Fibroblast of skin of right quadriceps (primary cell): ENCODE results near the gene ACOT9.
A peak's percentile ranks its signal among the peaks of the same experiment; 100 is the strongest.
"Not testable (repeated sequence)": the region's sequence is repeated elsewhere in the genome, so short reads cannot be mapped to it uniquely, and the experiment has no call there.

Experiments used
- DNase-seq: peaks from one replicate; pipeline ENCODE4 v3.0.0-alpha.2; 2013

The ACOT9 gene

DNA sequence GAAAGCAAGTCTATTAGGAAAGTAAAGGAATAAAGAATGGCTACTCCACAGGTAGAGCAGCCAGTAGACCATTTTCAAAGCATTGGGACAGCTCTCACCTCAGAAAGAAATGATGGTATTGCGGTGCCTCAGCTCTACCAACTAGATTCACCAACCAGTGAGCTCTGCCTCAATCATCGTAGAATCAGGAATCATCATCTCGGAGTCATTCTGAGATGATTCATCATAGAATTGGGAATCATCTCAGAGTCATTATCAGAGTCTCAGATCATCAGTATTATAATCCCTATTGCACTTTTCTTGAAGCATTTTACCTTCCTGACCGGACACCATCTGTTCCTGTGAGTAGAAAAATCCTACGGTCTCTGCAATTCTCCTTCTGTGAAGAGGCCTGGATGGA lies 22.4 kb upstream of the ACOT9 start:
- DNase-seq: peak; percentile 26

DNA sequence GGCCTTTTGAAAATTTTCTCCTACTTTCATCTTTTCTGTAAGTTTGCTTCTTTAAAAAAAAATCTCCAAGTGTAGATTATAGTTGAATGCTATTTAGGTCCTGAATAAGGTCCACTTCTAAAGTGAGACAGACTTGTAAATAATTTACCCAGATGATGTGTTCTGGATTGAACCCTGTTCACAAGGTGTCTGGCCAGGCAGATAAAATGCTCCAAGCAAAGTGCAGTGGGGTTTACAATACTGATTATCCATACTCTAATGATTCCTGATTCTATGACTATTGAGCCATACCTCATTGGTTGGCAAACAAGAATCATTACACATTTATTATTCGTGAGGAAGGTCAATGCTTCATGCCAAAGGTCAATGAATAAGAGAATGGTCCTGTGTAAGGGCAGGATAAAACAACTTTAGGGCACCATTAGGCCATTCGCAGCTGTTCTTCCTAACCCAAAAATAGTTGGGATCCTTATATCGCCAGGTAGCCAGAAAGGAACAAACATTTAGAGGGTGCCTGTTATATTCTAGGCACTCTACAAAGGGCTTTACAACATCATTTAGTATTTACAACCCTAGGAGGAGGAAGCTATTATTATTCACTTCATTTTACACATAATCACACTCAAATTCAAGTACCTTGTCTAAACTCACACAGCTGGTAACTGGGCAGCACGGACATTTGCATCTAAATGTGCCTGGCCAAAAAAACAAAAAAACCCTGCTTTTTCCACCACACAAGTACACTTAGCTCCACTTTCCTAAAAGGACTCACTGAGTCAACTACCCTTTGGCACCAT lies 21.3 kb upstream of the ACOT9 start:
- DNase-seq: no peak

DNA sequence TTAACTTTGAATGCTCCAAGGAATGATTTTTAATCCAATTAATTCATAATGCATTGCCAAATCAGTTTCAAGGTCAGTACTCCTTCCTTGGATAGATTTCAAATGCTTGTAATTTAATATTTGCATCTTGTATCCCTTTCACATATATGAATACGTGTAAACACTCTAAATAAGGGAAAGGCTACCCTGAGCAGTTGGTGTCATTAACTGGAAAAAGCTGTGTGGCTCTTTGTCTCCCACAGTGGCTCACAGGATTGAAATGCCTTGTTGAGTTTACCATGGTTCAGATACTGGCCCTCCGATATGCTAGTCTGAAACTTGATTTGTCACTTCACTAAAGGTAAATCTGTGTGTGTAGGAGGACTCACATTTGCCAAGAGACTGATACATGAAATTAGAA lies 16.7 kb upstream of the ACOT9 start:
- DNase-seq: no peak

DNA sequence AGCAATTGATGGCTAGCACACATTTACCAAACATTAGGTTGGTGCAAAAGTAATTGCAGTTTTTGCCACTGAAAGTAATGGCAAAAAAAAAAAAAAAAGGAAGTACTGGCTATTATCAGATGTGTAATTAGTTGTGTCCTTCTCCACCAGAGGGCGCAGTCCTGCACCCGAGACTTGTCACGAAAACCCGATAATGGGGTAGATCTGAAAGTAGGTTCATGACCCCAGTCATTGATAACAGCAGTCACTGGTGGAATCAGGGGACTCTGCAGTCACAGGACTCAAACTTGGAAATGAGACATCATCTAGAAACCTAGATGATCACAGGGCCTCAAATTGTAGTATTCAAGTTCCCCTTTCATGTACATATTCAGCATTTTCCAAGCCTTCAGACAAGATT lies 13.1 kb upstream of the ACOT9 start:
- DNase-seq: peak; percentile 43

DNA sequence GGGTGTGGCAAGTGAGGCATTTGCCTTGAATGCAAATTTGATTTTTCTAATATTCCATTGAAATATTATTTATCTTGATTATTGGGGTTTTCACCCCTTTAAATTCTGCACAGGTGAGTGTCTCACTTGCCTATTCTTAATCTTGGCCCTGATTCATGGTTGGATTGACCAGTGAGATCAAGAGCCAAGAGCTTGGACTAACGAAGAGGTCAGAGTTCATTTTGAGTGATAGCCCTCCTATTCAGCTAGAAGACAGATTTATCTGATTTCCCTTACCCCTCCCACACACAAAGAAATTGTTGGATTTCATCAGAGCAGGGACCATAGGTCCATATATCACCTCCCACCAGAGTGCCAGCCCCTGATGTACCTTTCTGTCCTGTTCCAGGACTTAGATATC lies 11.6 kb upstream of the ACOT9 start:
- no peak for DNase-seq

DNA sequence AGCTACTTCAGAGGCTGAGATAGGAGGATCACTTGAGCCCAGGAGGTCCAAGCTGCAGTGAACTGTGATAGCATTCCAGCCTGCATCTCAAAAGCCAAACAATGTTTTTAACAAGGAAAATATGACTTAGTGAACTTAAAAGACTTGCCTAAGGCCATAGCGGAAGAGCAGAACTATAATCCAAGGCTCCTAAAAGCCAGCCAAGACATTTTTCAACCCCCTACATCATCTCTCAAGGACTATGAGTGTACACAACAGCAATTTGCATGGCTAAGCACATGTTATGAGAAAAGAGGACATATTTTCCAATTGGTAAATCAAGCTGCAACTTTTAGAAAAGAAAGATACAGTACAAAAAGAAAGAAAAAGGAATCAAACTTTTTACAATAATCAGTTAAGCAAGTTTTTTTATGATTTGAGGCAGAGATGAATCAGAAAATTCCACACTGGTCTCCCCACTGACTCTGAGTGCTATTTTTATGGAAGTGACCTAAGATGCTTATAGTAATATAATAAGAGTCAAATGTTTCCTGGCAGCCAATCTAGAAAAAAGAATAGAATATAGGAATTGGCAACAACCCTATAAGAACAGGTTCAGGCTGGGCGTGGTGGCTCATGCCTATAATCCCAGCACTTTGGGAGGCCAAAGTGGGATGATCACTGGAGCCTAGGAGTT lies 9.8 kb upstream of the ACOT9 start:
- peak; percentile 55 for DNase-seq

DNA sequence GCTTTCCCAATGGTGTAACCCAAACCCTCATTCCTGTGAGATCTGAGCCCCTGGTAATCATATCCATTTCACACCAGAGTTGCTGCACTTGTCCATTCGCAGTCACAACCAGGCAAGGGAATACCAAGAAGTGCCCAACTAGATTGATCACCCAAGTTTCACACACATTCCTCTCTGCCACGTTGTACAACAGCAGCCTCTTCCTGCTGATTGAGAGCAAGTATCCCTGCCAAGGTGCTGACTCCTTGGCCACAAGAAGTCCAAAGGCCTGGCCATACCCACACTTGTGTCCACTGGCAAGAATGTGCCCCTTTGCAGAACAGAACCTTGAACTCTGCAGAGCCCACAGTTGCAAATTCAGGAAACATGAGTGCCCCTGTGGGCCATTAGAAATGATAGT lies 6.5 kb upstream of the ACOT9 start:
- DNase-seq: no peak

DNA sequence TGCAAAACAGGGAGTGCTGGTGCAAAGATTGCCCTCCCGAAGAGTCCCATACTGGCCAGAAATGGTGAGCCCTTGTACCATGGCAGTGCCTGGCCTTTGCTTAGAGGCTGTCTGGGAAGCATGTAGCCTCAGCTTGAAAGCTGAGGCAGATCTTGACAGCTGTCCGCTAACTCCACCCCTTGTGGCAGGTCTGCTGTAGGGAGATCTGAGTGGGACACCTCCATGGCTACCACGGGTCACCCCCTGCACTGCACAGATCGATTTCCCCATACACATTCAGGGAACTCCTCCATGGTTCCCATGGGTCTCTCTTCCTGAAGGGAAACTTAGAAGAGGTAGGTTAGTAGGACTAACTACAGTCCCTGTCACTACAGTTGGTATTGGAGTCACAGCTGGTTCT lies 6.1 kb upstream of the ACOT9 start:
- DNase-seq: no peak

DNA sequence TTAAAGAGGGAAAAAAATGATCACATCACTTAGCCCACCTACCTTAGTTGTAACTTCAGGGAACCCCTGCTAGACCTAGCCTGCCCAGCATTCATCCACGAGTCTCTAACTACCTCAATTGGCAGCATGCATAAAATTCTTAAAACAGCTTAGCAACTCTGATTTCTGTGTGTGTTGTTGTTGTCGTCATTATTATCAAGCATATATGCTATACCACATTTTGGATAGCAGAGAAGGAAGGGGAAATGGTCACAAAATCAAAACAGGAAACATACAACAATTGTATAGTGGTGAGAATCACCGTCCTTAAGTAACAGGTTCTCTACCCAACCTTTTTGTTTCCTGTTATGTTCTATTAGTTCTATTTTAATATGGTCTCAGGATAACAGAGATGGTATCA lies 2.7 kb upstream of the ACOT9 start:
- no peak for DNase-seq

DNA sequence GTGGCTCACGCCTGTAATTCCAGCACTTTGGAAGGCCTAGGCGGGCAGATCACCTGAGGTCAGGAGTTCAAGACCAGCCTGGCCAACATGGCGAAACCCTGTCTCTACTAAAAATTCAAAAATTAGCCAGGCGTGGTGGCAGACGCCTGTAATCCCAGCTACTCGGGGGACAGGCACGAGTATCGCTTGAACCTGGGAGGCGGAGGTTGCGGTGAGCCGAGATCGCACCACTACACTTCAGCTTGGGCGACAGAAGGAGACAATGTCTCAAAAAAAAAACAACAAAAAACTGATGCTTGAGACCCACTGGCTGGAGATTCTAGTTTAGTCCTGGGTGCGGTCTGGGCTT lies 521 bp upstream of the ACOT9 start:
- DNase-seq: not testable (repeated sequence)

DNA sequence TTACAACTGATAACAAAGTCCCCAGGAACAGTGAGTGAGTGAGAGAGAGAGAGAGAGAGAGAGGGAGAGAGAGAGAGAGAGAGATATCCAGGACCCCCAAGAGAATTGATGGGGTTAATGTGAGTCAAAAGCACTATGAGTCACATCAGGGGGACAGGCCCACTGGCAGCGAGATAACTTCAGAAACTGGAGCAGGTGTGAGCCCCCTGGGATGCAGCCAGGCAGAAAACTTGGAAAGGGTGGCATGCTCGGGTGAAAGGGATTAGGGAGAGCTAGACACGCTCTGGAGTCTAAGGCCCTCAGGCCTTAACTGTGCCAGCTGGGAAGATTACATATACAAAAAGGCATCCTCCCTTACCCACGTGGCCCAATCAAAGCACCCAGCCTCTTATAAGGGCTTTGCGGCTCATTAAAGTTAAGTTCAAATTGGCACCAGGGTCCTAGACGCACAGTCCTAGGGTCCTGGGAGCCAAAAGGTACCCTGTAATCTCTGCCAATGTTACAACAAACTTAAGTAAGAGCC lies 841 bp downstream of the ACOT9 start:
- peak; percentile 65 for DNase-seq

DNA sequence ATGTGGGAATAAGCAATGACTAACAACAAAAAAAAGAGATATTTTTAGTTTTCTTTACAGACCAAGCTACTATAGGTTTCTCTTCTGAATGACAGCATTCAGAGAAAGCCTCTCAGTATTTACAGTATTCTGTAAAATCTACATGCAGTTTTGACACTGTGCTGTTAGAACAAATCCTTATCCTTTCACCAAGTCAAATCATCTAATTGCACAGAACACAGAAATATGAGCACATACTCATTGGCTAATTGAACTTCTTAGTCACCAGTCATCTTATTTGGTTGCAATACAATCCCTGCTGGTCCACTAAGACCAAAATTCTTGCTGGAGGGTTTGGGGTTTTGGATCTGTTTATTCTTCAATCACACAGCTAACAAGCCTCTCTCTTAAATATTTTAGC lies 5.7 kb downstream of the ACOT9 start:
- peak; percentile 15 for DNase-seq

DNA sequence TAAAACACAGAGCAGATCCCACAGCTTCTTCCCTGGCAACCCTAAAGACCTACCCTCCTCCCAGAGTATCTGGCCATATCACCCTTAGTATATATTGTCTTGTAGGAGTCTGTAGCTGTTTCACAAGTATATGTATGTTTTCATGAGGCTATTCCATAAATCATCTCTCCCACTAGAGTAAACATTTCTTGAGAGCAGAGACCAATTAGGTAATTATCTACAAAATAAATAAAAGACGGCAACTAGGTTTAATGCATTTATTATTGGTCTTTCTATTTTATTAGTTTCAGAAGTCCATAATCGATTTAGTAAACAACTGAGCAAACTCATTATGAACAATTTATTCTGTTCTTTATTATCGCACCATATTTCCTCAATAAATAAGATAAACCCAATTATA lies 7.0 kb downstream of the ACOT9 start:
- DNase-seq: no peak

DNA sequence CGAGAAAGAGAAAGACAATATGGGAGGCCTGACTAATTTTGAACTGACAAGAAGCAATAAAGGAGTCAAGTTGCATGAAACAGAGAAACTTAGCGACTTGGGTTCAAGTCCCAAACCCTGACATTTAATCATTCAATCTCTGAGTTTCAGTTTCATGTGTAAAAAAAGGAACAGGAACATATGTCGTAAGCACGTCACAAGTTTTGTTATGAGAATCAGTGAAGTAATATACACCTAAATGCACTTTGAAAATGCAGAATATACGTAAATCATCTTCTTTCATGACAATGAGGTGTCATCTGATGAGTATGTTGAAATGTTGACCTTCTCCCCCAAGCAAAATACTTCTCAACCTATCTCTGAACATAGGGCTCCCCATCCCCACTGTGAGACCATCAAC lies 10.4 kb downstream of the ACOT9 start:
- DNase-seq: no peak

DNA sequence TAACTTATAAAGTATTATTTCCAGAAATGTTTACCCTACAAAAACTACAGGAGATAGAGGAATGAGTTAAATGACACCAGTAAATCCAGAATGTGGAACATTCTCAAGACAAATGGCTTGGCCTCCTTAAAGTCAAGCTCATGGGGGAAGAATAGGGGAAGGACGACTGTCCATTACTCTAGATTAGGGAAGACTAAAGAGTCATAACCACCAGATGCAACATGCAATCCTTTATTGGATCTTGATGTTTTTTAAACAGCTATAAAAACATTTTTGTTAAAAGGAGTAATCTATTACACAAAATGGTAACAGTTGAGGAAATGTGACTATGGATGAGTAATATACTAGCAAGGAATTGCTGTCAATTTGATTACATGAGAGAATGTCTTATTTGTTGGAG lies 11.1 kb downstream of the ACOT9 start:
- DNase-seq: no peak

DNA sequence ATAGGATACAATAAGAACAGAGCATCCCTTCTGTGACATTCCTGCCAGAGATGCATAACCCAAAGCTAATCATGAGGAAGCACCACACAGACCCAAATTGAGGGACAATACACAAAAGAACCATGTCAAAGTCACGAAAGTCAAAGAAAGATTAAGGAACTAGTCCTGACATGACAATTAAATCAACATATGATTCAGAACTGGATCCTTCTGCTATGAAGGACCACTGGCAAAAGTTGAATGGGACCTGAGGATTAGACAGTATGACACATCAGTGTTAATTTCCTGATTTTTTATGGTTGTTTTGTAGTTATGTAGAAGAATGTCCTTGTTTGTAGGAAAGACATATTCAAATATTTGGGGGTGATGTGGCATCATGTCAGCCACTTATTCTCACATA lies 13.9 kb downstream of the ACOT9 start:
- no peak for DNase-seq

DNA sequence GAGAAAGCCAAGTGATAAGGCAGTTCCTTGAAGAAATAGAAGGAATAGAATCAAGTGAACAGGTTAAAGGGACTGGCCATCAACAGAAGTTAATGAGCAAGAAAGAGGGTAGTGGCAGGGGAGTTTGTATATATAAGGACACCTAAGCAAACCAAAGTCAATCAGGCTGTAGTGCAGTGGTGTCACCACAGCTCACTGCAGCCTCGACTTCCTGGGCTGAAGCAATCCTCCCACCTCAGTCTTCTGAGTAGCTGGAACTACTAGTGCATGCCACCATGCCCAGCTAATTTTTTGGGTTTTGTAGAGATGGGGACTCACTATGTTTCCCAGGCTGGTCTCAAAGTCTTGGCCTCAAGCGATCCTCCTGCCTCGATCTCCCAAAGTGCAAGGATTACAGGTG lies 15.9 kb downstream of the ACOT9 start:
- DNase-seq: no peak

DNA sequence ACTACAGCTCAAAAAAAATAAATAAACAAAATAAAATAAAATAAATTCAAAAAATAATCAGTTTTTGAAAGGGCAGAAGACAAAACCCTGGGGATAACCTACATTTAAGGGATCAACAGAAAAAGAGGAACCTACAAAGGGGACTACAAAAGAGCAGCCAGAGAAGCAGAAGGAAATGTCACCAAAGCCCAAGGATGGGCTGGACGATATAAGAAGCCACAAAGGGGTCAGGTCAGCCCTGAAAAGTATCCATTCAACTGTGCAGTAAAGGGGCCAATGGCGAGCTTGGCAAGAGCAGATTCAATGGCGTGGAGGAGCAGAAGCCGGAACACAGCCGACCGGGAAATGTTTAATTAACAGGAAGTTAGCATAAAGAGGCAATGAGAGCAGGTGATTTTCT lies 16.9 kb downstream of the ACOT9 start:
- DNase-seq: no peak

DNA sequence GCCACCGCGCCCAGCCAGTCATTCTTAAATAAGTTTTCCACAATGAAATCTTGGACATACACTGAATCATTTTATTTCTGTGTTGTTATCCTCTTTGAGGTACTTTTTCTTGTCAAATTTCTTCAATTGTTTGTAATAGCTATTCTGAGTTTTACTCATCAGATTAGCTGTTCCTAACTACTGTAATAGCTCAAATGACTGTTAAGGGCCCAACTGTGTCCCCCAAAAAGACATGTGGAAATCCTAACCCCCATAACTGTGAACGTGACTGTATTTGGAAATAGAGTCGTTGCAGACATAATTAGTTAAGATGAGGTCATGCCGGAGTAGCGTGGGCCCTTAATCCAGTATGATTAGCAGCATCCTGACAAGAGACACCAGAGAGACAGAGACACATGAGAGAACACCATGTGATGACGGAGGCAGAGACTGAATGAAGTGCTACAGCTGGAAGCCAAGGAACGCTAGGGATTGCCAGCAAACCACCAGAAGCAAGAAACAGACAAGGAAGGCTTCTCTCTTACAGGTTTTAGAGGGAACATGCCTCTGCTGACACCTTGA lies 22.9 kb downstream of the ACOT9 start:
- DNase-seq: peak; percentile 35

DNA sequence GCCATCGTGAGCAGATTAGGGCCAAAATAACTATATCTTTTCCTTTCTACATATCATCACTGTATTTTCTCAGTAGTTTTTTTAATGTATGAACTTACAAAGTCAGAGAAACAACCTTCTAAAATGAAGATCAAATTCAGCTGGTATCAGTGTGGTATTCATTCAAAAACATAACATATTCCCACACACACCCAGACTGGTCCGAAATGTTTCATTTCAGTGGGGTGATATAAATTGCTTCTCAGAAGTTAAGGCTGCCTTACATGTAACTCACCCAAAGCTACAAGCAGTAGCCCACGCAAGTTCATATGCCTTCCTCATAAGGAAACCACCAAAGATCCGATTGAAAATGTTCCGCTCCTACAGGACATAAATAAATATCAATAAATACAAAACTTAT lies 37.8 kb downstream of the ACOT9 start:
- DNase-seq: no peak

DNA sequence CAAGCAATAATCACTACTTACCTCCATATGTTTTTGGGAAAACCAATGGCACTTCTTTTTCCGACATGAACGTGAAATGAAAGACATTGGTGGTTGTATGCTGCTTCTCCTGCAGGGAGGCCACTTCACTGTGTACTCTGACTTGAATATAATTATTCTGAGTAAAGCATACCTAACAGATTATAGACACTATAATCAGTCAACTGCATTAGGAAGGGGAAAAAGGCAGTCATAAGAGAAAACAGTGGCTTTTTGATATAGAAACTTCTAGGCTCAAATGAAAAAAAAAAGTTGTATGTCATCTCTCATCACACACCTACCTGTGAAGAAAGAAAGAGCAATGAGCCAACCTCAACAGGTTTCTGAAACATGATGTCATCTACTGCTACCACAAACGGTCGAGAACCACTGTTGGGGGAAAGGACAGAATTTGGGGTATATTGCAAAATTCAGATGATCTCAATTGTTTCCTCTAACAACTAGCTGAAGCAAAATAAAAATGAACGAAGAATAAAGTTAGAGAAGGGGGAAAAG lies 38.3 kb downstream of the ACOT9 start:
- no peak for DNase-seq

DNA sequence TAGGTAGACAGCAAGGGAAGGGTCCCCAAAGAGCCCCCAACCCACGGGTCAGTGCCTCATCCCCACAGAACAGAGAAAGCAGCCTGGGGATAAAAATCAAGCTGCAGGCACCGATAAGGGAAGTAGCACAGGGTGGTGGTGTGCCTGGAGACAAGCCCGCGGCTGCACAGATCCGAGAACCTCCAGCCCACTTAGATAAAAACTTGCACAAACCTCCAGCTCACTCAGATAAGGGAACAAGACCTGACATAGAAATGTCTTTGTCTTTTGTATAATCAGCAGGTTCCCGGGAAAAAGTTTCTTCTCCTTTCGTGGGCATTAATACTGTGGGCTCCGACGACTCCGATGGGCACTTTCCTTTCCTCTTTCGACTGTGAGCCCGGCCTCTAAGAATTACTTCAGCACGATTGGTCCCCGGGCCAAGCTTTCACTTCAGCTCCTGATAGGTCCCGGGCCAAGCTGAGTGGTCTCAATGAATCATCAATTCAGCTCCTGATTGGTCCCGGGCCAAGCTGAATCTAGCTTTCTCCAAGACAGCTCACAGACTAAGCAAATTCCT lies 43.4 kb downstream of the ACOT9 start:
- DNase-seq: peak; percentile 2

DNA sequence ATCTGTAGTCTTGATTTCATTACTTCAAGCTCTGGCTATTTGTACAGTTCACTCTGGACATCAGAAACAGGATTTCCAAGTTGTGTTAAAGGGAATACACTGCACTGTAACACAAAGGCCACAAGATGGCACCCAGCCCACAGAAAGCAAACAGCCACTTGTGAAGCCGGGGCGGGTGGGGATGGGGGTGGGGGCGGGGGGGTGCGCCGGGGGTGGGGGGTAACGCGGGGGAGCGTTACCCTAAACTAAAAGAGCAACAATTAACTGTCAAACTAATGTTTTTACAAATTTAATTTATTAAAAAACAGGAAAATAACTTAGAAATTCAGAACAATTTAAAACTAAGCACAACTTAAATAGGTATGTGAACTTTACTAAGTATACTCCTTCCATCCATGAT lies 48.5 kb downstream of the ACOT9 start:
- peak; percentile 43 for DNase-seq

DNA sequence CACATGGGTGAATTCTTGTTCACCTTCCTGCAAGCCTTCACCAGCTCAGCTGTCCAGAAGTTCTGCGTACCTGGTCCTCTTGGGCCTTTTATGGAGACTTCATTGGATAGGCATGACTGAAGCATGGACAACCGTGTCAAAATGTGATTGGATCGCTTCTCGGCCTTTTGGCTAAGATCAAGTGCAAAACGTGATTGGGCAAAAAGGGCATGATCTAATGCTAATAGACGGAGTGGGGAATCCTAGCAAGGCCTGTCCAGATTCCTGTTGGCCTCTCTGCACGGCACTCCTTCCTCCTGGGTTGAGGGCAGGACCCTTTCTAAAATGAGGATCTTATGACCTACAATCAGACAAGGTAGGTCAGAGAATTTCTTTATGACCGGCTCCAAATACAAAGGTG lies 50.9 kb downstream of the ACOT9 start:
- DNase-seq: no peak
